Fibroblast of peridontal ligament (primary cell): ENCODE results near the gene ASL.
"Not testable (repeated sequence)": the region's sequence is repeated elsewhere in the genome, so short reads cannot be mapped to it uniquely, and the experiment has no call there.

Source experiments
- DNase-seq: peaks from one replicate; pipeline ENCODE4 v3.0.0-alpha.2; 2010; ENCODE audit errors: extremely low read depth

ASL gene

GRCh38 chr7:66076462-66077329 is 1.1 kb downstream of the ASL start:
- DNase-seq = no peak

- no peak for DNase-seq
These were observed 2.4 kb downstream of the ASL start for GRCh38 chr7:66078067-66078466.

- DNase-seq = no peak
These were observed 6.5 kb downstream of the ASL start for GRCh38 chr7:66082083-66082482.

- no peak for DNase-seq
These were observed 7.3 kb downstream of the ASL start for GRCh38 chr7:66082886-66083415.

GRCh38 chr7:66083677-66084076 is 8.1 kb downstream of the ASL start:
- no peak for DNase-seq

GRCh38 chr7:66088861-66089838 is 13.5 kb downstream of the ASL start:
- DNase-seq = no peak

- no peak for DNase-seq
These were observed 17.0 kb downstream of the ASL start for GRCh38 chr7:66092654-66093053.

GRCh38 chr7:66095010-66095409 is 19.4 kb downstream of the ASL start:
- no peak for DNase-seq

- peak; percentile 40 for DNase-seq
These were observed 23.6 kb downstream of the ASL start for GRCh38 chr7:66099232-66099550.

- peak; percentile 89 for DNase-seq
These were observed 24.2 kb downstream of the ASL start for GRCh38 chr7:66099551-66100407.

- no peak for DNase-seq
These were observed 24.9 kb downstream of the ASL start for GRCh38 chr7:66100408-66101050.

GRCh38 chr7:66102168-66102567 is 26.5 kb downstream of the ASL start:
- not testable (repeated sequence) for DNase-seq

- peak; percentile 73 for DNase-seq
These were observed 28.4 kb downstream of the ASL start for GRCh38 chr7:66103994-66104393.

- DNase-seq = no peak
These were observed 29.7 kb downstream of the ASL start for GRCh38 chr7:66105263-66105748.

- DNase-seq = not testable (repeated sequence)
These were observed 32.8 kb downstream of the ASL start for GRCh38 chr7:66108410-66108809.

- peak; percentile 84 for DNase-seq
These were observed 35.2 kb downstream of the ASL start for GRCh38 chr7:66110856-66111255.

- peak; percentile 76 for DNase-seq
These were observed 39.4 kb downstream of the ASL start, which contains the start of gene CRCP for GRCh38 chr7:66114743-66115649. Gene CRCP, plus strand, starts transcription at chr7:66114847. Its CDS starts 116 bp downstream, at chr7:66114963.

- DNase-seq = not testable (repeated sequence)
These were observed 41.2 kb downstream of the ASL start for GRCh38 chr7:66116680-66117420.

GRCh38 chr7:66118603-66119002 is 43.0 kb downstream of the ASL start:
- DNase-seq = no peak
